Liver (tissue), 3 donors: ENCODE data around the gene TNS3.

Experiments
- GABPA ChIP-seq, 2 donors: IDR thresholded peaks in 1 of 2; conservative IDR thresholded peaks in 1 of 2; 2 replicates each; pipeline ENCODE4 v1.6.1; 2016; ENCODE audit warnings: antibody characterized with exemption in 2 of 2, mild to moderate bottlenecking in 1 of 2, moderate library complexity in 1 of 2
- JUND ChIP-seq, 2 donors: IDR thresholded peaks; 2 replicates each; pipeline ENCODE4 v1.6.1; 2016; ENCODE audit warnings: antibody characterized with exemption in 2 of 2
- REST ChIP-seq: IDR thresholded peaks from 2 replicates; pipeline ENCODE4 v1.6.1; 2016; ENCODE audit warnings: antibody characterized with exemption, mild to moderate bottlenecking
- SP1 ChIP-seq: IDR thresholded peaks from 2 replicates; pipeline ENCODE4 v1.6.1; 2018; ENCODE audit warnings: antibody characterized with exemption, mild to moderate bottlenecking
- TAF1 ChIP-seq: conservative IDR thresholded peaks from 2 replicates; pipeline ENCODE4 v1.6.1; 2016; ENCODE audit warnings: antibody characterized with exemption, mild to moderate bottlenecking
- YY1 ChIP-seq: IDR thresholded peaks from 2 replicates; pipeline ENCODE4 v1.6.1; 2016; ENCODE audit warnings: antibody characterized with exemption, mild to moderate bottlenecking
- TF ChIP-seq, protein P1 (sequence below): fragments of 150-350 bp; IDR thresholded peaks from 2 replicates; pipeline ENCODE4 v1.5.1; 2017; ENCODE audit warnings: improper control_type of control experiment, low read depth, low read length; ENCODE audit not compliant: missing input control
- TF ChIP-seq, protein P2 (sequence below): IDR thresholded peaks from 2 replicates; pipeline ENCODE4 v1.6.1; 2016; ENCODE audit warnings: antibody characterized with exemption
- donor health status: healthy.
- donor health status: healthy.

GRCh38 chr7:47505312-47506007 lies 76.5 kb downstream of the TNS3 start:
- TF ChIP-seq TAF1 (no peak), GABPA (IDR thresholded peaks at IDR 0.05 in 1 of 2, conservative IDR thresholded peaks at IDR 0.05 in 1 of 2) (no peak), REST (no peak), YY1 (no peak), SP1 (no peak), JUND (IDR thresholded peaks at IDR 0.05) (no peak)
- TF ChIP-seq, protein P1, sequence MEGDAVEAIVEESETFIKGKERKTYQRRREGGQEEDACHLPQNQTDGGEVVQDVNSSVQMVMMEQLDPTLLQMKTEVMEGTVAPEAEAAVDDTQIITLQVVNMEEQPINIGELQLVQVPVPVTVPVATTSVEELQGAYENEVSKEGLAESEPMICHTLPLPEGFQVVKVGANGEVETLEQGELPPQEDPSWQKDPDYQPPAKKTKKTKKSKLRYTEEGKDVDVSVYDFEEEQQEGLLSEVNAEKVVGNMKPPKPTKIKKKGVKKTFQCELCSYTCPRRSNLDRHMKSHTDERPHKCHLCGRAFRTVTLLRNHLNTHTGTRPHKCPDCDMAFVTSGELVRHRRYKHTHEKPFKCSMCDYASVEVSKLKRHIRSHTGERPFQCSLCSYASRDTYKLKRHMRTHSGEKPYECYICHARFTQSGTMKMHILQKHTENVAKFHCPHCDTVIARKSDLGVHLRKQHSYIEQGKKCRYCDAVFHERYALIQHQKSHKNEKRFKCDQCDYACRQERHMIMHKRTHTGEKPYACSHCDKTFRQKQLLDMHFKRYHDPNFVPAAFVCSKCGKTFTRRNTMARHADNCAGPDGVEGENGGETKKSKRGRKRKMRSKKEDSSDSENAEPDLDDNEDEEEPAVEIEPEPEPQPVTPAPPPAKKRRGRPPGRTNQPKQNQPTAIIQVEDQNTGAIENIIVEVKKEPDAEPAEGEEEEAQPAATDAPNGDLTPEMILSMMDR = no peak
- TF ChIP-seq, protein P2, sequence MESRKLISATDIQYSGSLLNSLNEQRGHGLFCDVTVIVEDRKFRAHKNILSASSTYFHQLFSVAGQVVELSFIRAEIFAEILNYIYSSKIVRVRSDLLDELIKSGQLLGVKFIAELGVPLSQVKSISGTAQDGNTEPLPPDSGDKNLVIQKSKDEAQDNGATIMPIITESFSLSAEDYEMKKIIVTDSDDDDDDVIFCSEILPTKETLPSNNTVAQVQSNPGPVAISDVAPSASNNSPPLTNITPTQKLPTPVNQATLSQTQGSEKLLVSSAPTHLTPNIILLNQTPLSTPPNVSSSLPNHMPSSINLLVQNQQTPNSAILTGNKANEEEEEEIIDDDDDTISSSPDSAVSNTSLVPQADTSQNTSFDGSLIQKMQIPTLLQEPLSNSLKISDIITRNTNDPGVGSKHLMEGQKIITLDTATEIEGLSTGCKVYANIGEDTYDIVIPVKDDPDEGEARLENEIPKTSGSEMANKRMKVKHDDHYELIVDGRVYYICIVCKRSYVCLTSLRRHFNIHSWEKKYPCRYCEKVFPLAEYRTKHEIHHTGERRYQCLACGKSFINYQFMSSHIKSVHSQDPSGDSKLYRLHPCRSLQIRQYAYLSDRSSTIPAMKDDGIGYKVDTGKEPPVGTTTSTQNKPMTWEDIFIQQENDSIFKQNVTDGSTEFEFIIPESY = no peak
